Suppressor macrophage treated with lipopolysaccharide for 4 hours (primary cell): ENCODE results near the gene FBLIM1.

Source experiments
- DNase-seq: peaks from one replicate; pipeline ENCODE4 v3.0.0-alpha.2; 2020

Gene FBLIM1

GRCh38 chr1:15731735-15732685 is 26.6 kb upstream of the FBLIM1 start:
- no peak for DNase-seq

DNA sequence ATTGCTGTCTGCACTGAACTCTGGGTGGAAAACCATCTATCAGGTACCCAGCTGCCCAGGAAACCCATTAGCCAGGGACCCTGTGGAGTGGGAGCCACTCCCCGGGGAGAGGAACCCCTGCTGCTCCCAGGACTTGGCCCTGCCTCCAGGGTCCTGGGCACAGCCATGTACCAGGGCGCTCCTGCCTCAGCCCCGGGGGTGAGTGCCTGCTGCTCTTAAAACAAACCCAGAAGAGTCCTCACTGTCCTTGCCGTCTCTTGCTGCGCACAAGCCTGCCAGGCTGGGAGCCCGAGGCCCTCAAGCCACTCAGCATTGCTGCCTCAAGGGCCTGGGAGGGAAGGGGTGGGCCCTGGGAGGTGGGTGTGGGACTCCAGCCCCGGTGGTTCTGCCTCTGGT is 25.9 kb upstream of the FBLIM1 start:
- no peak for DNase-seq

DNA sequence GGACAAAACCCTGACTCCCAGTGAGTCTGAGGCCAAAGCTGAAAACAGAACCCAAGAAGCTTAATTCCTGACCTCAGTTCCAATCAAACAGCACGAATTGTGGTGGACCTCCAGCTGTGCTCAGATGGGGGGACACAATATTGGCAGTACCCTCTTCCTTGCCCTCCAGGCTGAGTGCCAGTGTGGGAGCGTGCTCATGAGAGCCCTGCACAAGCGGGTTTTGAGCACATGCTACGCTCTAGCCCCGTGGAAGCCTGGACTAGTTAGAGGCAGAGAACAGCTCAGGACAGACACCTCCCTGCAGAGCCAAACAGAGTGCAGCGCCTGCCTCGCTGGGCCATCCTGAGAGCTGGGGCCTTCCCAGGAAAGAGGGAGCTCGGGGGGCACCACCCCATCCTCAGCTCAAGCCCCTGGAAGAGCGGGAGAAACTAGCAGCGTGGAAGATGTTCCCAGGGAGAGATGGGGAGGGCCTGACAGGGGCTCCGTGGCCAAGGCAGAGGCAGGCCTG is 25.3 kb upstream of the FBLIM1 start:
- no peak for DNase-seq

GRCh38 chr1:15733726-15734226 is 24.8 kb upstream of the FBLIM1 start:
- no peak for DNase-seq

DNA sequence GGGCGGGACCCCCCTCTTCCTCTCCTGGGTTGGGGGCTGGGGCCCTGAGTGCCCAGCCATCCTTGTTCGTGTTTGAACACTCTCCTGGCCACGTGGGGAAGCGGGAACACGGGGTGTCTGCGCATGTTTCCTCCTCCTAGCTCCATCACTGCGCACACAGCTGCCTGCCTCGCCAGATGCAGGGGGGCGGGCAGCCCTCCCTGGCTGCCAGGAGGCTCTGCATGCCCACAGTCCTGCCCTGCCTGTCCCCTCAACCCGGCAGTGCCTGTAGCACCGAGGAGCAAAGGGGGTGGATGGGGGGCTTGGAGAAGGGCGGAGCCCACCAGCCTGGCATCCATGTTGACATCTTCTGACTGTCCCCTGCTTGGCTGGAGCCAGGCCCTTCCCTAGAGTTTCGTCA is 24.3 kb upstream of the FBLIM1 start:
- no peak for DNase-seq

DNA sequence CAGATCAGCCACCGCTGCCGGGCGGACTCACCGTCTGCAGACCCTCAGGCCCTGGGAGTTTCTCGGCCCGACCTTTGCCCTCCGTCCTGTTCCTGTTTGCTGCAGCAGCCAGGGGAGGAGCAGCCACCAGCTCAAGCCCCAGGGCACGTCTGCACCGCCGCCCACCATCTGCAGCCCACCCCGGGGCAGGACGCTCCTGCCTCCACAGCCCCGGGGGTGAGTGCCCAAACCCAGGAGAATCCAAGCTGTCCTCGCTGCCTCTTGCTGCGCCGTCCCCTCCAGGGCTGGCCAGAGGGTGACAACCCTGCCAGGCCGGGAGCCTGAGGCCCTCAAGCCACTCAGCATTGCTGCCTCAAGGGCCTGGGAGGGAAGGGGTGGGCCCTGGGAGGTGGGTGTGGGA is 23.7 kb upstream of the FBLIM1 start:
- no peak for DNase-seq

DNA sequence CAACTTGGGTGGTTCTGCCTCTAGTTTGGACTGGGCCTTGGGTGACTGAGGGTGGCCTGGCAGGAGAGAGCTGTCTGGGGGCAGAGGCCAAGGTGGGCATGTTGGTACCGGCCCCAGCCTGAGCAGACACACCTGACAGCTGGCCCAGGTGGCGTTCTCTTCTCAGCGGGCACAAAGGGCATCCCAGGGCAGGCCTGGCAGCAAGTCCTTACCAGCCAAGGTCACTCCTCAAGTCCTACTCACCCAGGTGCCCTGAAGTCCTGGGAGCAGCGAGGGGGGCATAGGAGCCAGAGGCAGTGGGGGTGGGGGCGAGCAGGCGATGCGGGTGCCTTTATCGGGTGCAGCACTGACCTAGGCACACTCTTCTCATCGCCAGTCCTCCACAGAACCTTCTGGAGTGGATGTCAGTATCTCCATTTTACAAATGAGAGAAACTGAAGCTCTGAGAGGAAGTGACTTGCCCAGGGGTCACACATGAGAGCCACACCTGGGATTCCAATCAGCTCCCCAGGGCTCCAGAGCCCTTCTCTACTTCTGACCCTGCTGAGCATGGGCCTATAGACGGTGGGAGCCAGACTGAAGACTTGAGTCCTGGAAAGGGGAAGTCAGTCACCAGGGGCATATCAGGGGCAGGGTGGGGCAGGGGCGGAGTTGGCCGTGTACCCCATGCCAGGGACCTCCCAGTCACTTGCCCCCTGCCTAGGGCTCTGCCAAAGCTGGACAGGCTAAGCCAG is 23.1 kb upstream of the FBLIM1 start:
- no peak for DNase-seq

GRCh38 chr1:15736038-15736891 is 22.3 kb upstream of the FBLIM1 start, which contains the start of gene SLC25A34:
Gene SLC25A34, plus strand, starts transcription at chr1:15736258. Its CDS starts 228 bp downstream, at chr1:15736486.
- DNase-seq: no peak

GRCh38 chr1:15736892-15737261 is 21.7 kb upstream of the FBLIM1 start:
- DNase-seq: no peak

DNA sequence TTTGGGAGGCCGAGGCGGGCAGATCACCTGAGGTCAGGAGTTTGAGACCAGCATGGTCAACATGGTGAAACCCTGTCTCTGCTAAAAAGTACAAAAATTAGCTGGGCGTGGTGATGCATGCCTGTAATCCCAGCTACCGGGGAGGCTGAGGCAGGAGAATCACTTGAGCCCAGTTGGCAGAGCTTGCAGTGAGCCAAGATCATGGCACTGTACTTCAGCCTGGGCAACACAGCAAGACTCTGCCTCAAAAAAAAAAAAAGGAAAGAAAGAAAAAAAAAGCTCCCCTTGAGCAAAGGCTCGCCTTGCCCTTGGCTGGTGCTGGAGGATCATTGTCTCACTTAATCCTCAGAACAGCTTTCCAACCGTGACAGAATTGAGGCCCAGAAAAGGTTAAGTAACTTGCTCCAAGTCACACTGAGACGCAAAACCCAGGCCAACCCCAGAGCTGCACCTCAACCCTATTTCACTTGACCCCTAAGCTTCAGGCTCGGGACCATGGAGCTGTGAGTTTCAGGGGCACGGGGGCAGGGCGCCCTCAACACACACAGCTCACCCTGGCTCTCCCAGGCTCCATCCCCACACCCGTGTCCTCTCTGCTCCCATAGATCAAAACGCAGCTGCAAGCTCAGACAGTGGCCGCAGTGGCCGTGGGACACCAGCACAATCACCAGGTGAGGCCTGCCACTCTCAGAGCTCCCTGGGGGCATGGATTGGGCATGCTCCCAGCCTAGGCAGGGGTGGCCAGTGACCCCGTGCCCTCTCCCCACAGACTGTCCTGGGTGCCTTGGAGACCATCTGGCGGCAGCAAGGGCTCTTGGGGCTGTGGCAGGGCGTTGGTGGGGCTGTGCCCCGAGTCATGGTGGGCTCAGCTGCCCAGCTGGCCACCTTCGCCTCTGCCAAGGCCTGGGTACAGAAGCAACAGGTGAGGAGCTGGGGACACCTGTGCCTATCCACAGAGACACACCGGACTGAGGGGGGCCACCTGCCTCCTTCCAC is 21.0 kb upstream of the FBLIM1 start:
- no peak for DNase-seq

DNA sequence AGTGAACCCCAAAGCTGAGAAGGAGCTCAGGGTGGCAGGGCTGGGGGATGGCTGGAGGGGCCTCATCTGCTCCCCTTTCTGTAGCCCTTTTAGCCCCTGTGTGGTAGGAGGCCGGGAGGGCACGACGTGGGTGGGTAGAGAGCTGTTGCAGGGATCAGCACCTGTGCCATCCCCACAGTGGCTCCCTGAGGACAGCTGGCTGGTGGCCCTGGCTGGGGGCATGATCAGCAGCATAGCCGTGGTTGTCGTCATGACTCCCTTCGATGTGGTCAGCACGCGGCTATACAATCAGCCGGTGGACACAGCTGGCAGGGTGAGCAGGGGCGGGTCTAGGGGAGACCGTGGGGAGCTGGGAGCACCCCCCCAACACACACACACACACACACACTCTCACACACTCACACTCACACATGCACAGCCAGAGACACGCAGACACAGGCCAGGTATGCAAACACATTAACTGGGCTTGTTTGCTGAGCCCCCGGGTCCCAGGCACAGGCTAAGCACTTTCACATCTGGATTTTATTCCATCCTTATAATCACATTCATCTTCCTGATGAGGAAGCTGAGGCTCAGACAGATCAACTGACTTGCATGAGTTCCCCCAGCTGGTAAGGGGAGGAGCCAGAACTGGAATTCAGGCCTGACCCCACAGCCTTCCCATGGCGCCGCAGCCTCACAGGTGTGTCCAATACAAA is 20.0 kb upstream of the FBLIM1 start:
- DNase-seq: no peak

DNA sequence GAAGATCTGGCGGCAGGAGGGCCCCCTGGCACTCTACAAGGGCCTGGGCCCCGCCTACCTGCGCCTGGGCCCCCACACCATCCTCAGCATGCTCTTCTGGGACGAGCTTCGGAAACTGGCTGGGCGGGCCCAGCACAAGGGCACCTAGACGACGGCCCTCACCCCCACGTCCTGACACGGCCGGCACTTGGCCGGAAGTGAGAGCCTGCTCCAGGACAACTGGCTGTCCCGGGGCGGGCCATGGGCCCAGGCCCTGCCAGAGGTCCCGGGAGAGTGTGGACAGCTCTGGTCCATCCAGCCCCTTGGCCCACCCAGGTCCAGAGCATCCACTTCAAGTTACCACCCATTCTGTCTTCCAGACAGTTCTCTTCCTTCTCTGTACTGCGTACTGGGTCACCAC is 19.3 kb upstream of the FBLIM1 start:
- DNase-seq: no peak

DNA sequence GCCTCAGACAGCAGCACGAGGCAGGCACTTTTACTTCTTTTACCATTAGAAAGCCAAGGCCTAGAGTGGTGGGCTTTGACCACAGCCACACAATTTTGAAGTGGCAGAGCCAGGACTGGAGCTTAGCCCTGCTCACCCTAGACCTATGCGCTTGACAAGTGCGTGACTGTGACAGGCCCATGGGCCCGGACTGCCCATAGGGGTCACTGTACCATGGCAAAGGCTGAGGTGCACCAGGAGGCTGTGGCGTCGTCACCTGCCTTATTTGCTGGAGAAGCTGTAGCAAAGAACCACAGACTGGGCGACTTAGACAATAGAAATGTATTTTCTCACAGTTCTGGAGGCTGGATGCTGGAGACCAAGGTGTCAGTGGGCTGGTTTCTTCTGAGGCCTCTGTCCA is 18.9 kb upstream of the FBLIM1 start:
- no peak for DNase-seq

- DNase-seq: peak; percentile 50
Observed at GRCh38 chr1:15740924-15741850, 17.4 kb upstream of the FBLIM1 start.

DNA sequence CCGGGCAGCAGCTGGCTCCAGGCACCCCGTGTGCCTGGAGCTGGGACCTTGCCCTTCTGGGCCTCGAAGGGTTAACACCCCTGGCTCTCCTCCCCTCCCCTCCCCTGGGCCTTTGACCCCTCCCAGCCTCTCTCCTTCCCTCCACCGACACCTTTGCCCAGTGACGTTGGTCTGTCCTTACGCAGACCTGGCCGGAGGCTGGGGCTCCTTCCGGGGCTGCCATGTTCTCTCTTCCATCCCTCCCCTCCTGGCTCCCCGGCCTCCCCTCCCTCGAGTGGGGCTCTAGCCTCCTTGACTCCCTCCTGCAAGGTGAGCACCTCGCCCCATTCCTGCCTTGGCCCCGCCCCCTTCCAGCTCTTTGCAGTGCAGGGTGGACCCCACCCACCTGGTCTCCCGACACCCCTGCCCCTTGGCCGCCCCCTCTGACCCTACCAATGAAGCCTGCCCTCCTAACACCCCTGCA is 16.2 kb upstream of the FBLIM1 start, which contains the start of gene TMEM82:
Gene TMEM82, plus strand, starts transcription at position 161 of the 463 bp plus-strand sequence. Its CDS starts 61 bp downstream, at position 222.
- DNase-seq: no peak

- DNase-seq: no peak
Observed at GRCh38 chr1:15744122-15744679, 14.4 kb upstream of the FBLIM1 start.

- no peak for DNase-seq
Observed at GRCh38 chr1:15747378-15747777, 11.2 kb upstream of the FBLIM1 start.

- no peak for DNase-seq
Observed at GRCh38 chr1:15748264-15748663, 10.3 kb upstream of the FBLIM1 start.
